GM23338 (cell line): ENCODE measurements around the gene ZDHHC8. TPM values are rescaled to one million over a fixed set of nuclear protein-coding genes. Genes with fewer than 3 reads are reported as not detected.

Experiments used
- ATAC-seq: fragments of 200-7000 bp; cut with Tn5 transposase; 3 replicates; pipeline ENCODE4 v1.9.1; 2020
- DNase-seq: peaks from one replicate; pipeline ENCODE4 v3.0.0-alpha.2; 2015; ENCODE audit warnings: low spot score
- H2AFZ ChIP-seq: fragments of 200-600 bp; sonication (generic); 2 replicates; pipeline ENCODE4 v1.8.0; 2016; ENCODE audit warnings: antibody characterized with exemption, mild to moderate bottlenecking, moderate library complexity
- H3F3A ChIP-seq: fragments of 200-600 bp; sonication (generic); replicated peaks from 2 replicates; pipeline ENCODE4 v1.8.0; 2017; ENCODE audit warnings: antibody characterized with exemption, mixed run types, low read depth
- H3K27ac ChIP-seq: fragments of 200-600 bp; sonication (generic); 2 replicates; pipeline ENCODE4 v1.6.1; 2016; ENCODE audit warnings: low read depth
- H3K27me3 ChIP-seq: fragments of 200-600 bp; sonication (generic); 2 replicates; pipeline ENCODE4 v1.8.0; 2016; ENCODE audit warnings: mild to moderate bottlenecking, mixed run types, moderate library complexity; ENCODE audit not compliant: insufficient read depth
- H3K36me3 ChIP-seq: fragments of 200-600 bp; sonication (generic); 2 replicates; pipeline ENCODE4 v1.8.0; 2016; ENCODE audit warnings: mild to moderate bottlenecking; ENCODE audit not compliant: insufficient read depth
- H3K4me1 ChIP-seq: fragments of 200-600 bp; sonication (generic); 2 replicates; pipeline ENCODE4 v1.8.0; 2016; ENCODE audit warnings: mild to moderate bottlenecking, moderate library complexity; ENCODE audit not compliant: insufficient read depth
- H3K4me2 ChIP-seq: fragments of 200-600 bp; sonication (generic); 2 replicates; pipeline ENCODE4 v1.7.1; 2017; ENCODE audit warnings: mixed run types
- H3K4me3 ChIP-seq: fragments of 200-600 bp; sonication (generic); 2 replicates; pipeline ENCODE4 v1.6.1; 2016; ENCODE audit warnings: mixed run types
- H3K79me2 ChIP-seq: fragments of 200-600 bp; sonication (generic); replicated peaks from 2 replicates; pipeline ENCODE4 v1.8.0; 2017; ENCODE audit warnings: mild to moderate bottlenecking; ENCODE audit not compliant: insufficient read depth
- H3K9me2 ChIP-seq: fragments of 200-600 bp; sonication (generic); 2 replicates; pipeline ENCODE4 v1.8.0; 2017; ENCODE audit not compliant: insufficient read depth
- H4K20me1 ChIP-seq: fragments of 200-600 bp; sonication (generic); replicated peaks from 2 replicates; pipeline ENCODE4 v1.8.0; 2017; ENCODE audit warnings: mild to moderate bottlenecking; ENCODE audit not compliant: insufficient read depth
- H3K27ac Mint-ChIP-seq: 2 replicates; pipeline ENCODE4 v1.8.0; 2020; ENCODE audit warnings: inconsistent platforms, mild to moderate bottlenecking, moderate library complexity, mixed read lengths
- H3K27me3 Mint-ChIP-seq: 3 replicates; pipeline ENCODE4 v1.8.0; 2022; ENCODE audit warnings: low read depth, mild to moderate bottlenecking, moderate library complexity, mixed read lengths, inconsistent platforms; ENCODE audit not compliant: insufficient read depth, poor library complexity
- H3K36me3 Mint-ChIP-seq: 3 replicates; pipeline ENCODE4 v1.8.0; 2021; ENCODE audit warnings: low read depth, mild to moderate bottlenecking, inconsistent platforms, moderate library complexity, mixed read lengths
- H3K4me1 Mint-ChIP-seq: 3 replicates; pipeline ENCODE4 v1.8.0; 2020; ENCODE audit warnings: mild to moderate bottlenecking, inconsistent platforms, mixed read lengths
- H3K4me3 Mint-ChIP-seq: 3 replicates; pipeline ENCODE4 v1.8.0; 2021; ENCODE audit warnings: moderate library complexity, mild to moderate bottlenecking, inconsistent platforms, mixed read lengths
- H3K9me3 Mint-ChIP-seq: 3 replicates; pipeline ENCODE4 v1.8.0; 2020; ENCODE audit warnings: moderate library complexity, mild to moderate bottlenecking, inconsistent platforms, mixed read lengths
- EZH2phosphoT487 ChIP-seq: fragments of 200-600 bp; sonication (generic); IDR thresholded peaks from one replicate; pipeline ENCODE4 v1.8.1; 2018; ENCODE audit warnings: antibody characterized with exemption; ENCODE audit not compliant: unreplicated experiment
- STAT1 ChIP-seq: IDR thresholded peaks from one replicate; pipeline ENCODE4 v1.6.1; 2016; ENCODE audit warnings: antibody characterized with exemption; ENCODE audit not compliant: unreplicated experiment
- ZNF114 ChIP-seq: fragments of 250-450 bp; sonication (Bioruptor Pico); IDR thresholded peaks from 2 replicates; pipeline ENCODE4 v1.5.0; 2020; ENCODE audit warnings: mild to moderate bottlenecking, moderate library complexity
- ZNF462 ChIP-seq: fragments of 250-450 bp; sonication (Bioruptor Pico); IDR thresholded peaks from 2 replicates; pipeline ENCODE4 v1.5.0; 2020; ENCODE audit warnings: mild to moderate bottlenecking, moderate library complexity
- polyA plus RNA-seq: library from polyadenylated mRNA; unstranded; fragments of >200 nt; fragmentation: Nextera tagmentation; extraction: Ambion mirVana; gene quantifications from 2 replicates; pipeline ENCODE4 v1.2.1, GENCODE V29; 2016
- total RNA-seq: library from RNA; depleted of rRNA; stranded (reverse); fragments of >200 nt; shearing (Covaris generic); gene quantifications from 2 replicates; pipeline ENCODE4 v1.2.3, GENCODE V29; 2014
- TF ChIP-seq, protein P1 (sequence below), 2 experiments: fragments of 200-600 bp in 1 of 2; sonication (generic) in 1 of 2; conservative IDR thresholded peaks; 2 replicates each; pipeline versions ENCODE4 v1.5.1 to v1.6.1; 2016 to 2017; ENCODE audit warnings: antibody characterized with exemption in 2 of 2, low read depth in 2 of 2, mild to moderate bottlenecking in 2 of 2, moderate library complexity in 1 of 2
- TF ChIP-seq, protein P2 (sequence below): IDR thresholded peaks from 2 replicates; pipeline ENCODE4 v1.6.1; 2016; ENCODE audit warnings: antibody characterized with exemption

ZDHHC8 gene
- total and polyA plus RNA-seq, 2 experiments from 2014 or later = 13.7 to 47.6 TPM

DNA sequence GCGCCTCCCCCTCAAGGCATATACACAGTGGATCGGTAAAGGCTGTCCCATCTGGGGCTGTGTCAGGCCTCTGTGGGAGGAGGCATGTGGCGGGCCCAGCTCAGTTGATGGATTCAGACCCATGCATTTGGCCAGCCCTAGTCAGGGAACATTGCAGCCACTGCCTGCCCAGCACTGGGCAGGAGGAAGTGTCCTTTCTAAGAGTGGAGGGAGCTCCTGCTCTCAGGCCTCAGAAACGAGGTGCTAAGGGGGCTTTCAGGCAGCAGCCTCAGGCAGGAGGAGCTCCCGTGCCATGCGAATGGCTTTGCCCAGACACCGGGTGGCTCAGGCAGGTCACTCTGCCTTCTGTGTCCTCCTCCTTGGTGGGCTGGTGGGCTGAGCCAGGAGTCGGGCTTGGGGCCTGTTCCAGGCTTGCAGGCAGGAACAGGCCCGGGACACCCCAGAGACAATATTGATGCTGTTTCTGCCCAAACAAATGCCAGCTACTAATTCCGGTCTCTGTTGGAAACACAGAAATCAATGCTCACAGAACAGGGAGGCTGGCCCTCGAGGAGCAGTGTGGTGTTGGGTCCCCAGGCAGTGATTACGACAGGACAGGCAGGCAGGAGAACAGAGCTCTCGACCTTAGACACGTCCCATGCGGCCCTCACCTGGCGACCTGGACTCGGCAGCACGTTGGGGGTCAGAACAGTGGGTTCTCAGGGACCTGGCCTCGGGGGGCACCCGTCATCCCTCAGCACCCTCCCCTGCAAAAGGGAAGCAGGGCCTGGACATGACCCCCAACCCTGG lies 61.6 kb downstream of the ZDHHC8 start:
- H3F3A ChIP-seq = no peaks in the 10 kb centered on the region
- peak overlapping the region; percentile 81; the same call in 1 of the 2 replicates for H2AFZ ChIP-seq
- H3K4me3 Mint-ChIP-seq = no peak overlapping the region
- no peak for TF ChIP-seq EZH2phosphoT487
- TF ChIP-seq, protein P1, sequence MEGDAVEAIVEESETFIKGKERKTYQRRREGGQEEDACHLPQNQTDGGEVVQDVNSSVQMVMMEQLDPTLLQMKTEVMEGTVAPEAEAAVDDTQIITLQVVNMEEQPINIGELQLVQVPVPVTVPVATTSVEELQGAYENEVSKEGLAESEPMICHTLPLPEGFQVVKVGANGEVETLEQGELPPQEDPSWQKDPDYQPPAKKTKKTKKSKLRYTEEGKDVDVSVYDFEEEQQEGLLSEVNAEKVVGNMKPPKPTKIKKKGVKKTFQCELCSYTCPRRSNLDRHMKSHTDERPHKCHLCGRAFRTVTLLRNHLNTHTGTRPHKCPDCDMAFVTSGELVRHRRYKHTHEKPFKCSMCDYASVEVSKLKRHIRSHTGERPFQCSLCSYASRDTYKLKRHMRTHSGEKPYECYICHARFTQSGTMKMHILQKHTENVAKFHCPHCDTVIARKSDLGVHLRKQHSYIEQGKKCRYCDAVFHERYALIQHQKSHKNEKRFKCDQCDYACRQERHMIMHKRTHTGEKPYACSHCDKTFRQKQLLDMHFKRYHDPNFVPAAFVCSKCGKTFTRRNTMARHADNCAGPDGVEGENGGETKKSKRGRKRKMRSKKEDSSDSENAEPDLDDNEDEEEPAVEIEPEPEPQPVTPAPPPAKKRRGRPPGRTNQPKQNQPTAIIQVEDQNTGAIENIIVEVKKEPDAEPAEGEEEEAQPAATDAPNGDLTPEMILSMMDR (conservative IDR thresholded peaks at IDR 0.05; ENCODE audit: low read depth in 2 of 2) = peak; percentile 14 to 66; a peak in 2 of 4 replicates
- TF ChIP-seq ZNF462 (CRISPR knock-in tag) = no peak
- no peak for TF ChIP-seq STAT1
- TF ChIP-seq, protein P2, sequence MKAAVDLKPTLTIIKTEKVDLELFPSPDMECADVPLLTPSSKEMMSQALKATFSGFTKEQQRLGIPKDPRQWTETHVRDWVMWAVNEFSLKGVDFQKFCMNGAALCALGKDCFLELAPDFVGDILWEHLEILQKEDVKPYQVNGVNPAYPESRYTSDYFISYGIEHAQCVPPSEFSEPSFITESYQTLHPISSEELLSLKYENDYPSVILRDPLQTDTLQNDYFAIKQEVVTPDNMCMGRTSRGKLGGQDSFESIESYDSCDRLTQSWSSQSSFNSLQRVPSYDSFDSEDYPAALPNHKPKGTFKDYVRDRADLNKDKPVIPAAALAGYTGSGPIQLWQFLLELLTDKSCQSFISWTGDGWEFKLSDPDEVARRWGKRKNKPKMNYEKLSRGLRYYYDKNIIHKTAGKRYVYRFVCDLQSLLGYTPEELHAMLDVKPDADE = no peak
- TF ChIP-seq ZNF114 (CRISPR knock-in tag) = no peak
- no peak overlapping the region for H3K27ac Mint-ChIP-seq
- peaks cover 6% of the 10 kb centered on the region for H3K27me3 Mint-ChIP-seq
- ATAC-seq (peak; percentile 82), DNase-seq (peak; percentile 64)
- H3K4me1 Mint-ChIP-seq = no peaks in the 10 kb centered on the region; the same call in 2 of the 3 replicates
- no peak overlapping the region for H3K4me2 ChIP-seq
- no peaks in the 10 kb centered on the region for H3K4me1 ChIP-seq
- H3K36me3 ChIP-seq = no peaks in the 10 kb centered on the region
- no peaks in the 10 kb centered on the region for H4K20me1 ChIP-seq
- no peaks in the 10 kb centered on the region for H3K9me2 ChIP-seq
- no peaks in the 10 kb centered on the region for H3K27me3 ChIP-seq
- no peak overlapping the region for H3K27ac ChIP-seq
- H3K79me2 ChIP-seq = no peaks in the 10 kb centered on the region
- no peaks in the 10 kb centered on the region for H3K36me3 Mint-ChIP-seq
- H3K9me3 Mint-ChIP-seq = no peaks in the 10 kb centered on the region
- H3K4me3 ChIP-seq = no peak overlapping the region
